IMR-90 (cell line): ENCODE data around the gene AUTS2. TPM values are rescaled to one million over a fixed set of nuclear protein-coding genes. Genes with fewer than 3 reads are reported as not detected.

Source experiments
- ATAC-seq: fragments of 200-7000 bp; cut with Tn5 transposase; 2 replicates; pipeline ENCODE4 v1.9.1; 2020; ENCODE audit warnings: low read depth, mild to moderate bottlenecking, moderate library complexity
- BruUV-seq: library from RNA; stranded (reverse); fragments of 400-500 nt; replicated peaks from 2 replicates; lab custom pipeline; 2021; lab: Mats Ljungman, UMichigan
- CTCF ChIA-PET: fragments of 300-600 bp; formaldehyde crosslinking; extraction: SDS; loops from one replicate; lab custom pipeline; 2021; ENCODE audit warnings: antibody characterized with exemption; lab: Yijun Ruan, JAX
- POLR2A ChIA-PET: fragments of 300-600 bp; sonication (Branson Sonifier 250); formaldehyde crosslinking; loops from one replicate; lab custom pipeline; 2022; ENCODE audit warnings: antibody characterized with exemption; ENCODE audit not compliant: unreplicated experiment; lab: Charles Lee
- DNase-seq: peaks from one replicate; pipeline ENCODE4 v3.0.0; 2013
- H2AFZ ChIP-seq: replicated peaks from 2 replicates; pipeline ENCODE3; 2013; ENCODE audit warnings: low read length, mild to moderate bottlenecking; ENCODE audit not compliant: poor library complexity
- H2AK5ac ChIP-seq: 2 replicates; pipeline ENCODE4 v1.6.1; 2013; ENCODE audit warnings: low read depth, low read length, inconsistent platforms
- H2AK9ac ChIP-seq: replicated peaks from 2 replicates; pipeline ENCODE3; 2013; ENCODE audit warnings: mild to moderate bottlenecking, low read depth, low read length, moderate library complexity; ENCODE audit not compliant: poor library complexity
- H2BK120ac ChIP-seq: 2 replicates; pipeline ENCODE4 v1.6.1; 2013; ENCODE audit warnings: low read depth, low read length, inconsistent platforms
- H2BK15ac ChIP-seq: 3 replicates; pipeline ENCODE4 v1.6.1; 2013; ENCODE audit warnings: low read depth, low read length, inconsistent platforms
- H2BK20ac ChIP-seq: 2 replicates; pipeline ENCODE4 v1.6.1; 2013; ENCODE audit warnings: low read depth, mild to moderate bottlenecking, inconsistent platforms, low read length, moderate library complexity
- H2BK5ac ChIP-seq: 2 replicates; pipeline ENCODE4 v1.6.1; 2013; ENCODE audit warnings: mild to moderate bottlenecking, low read depth, low read length, inconsistent platforms; ENCODE audit not compliant: poor library complexity, severe bottlenecking
- H3K14ac ChIP-seq: replicated peaks from 2 replicates; pipeline ENCODE4 v1.6.1; 2013; ENCODE audit warnings: low read depth, low read length, inconsistent platforms
- H3K18ac ChIP-seq: 2 replicates; pipeline ENCODE4 v1.6.1; 2013; ENCODE audit warnings: low read depth, low read length, control low read depth
- H3K23ac ChIP-seq: 2 replicates; pipeline ENCODE4 v1.6.1; 2013; ENCODE audit warnings: low read depth, low read length, inconsistent platforms
- H3K27ac ChIP-seq: 2 replicates; pipeline ENCODE4 v1.5.1; 2013; ENCODE audit warnings: mild to moderate bottlenecking, control low read depth, low read length; ENCODE audit not compliant: insufficient read depth
- H3K27me3 ChIP-seq: 2 replicates; pipeline ENCODE4 v1.6.1; 2013; ENCODE audit warnings: low read length; ENCODE audit not compliant: control insufficient read depth, insufficient read depth
- H3K36me3 ChIP-seq: 2 replicates; pipeline ENCODE4 v1.6.1; 2013; ENCODE audit warnings: low read length, mixed read lengths; ENCODE audit not compliant: control insufficient read depth, insufficient read depth
- H3K4ac ChIP-seq: 2 replicates; pipeline ENCODE4 v1.6.1; 2013; ENCODE audit warnings: low read depth, low read length, inconsistent platforms
- H3K4me1 ChIP-seq: 2 replicates; pipeline ENCODE4 v1.6.1; 2013; ENCODE audit warnings: low read length, mixed read lengths; ENCODE audit not compliant: control insufficient read depth, insufficient read depth
- H3K4me2 ChIP-seq: 2 replicates; pipeline ENCODE4 v1.6.1; 2013; ENCODE audit warnings: low read depth, mild to moderate bottlenecking, control low read depth, low read length, moderate library complexity
- H3K4me3 ChIP-seq: 2 replicates; pipeline ENCODE4 v1.5.1; 2013; ENCODE audit warnings: low read depth, mild to moderate bottlenecking, control low read depth, low read length, moderate library complexity; ENCODE audit not compliant: insufficient read depth
- H3K56ac ChIP-seq: 2 replicates; pipeline ENCODE4 v1.6.1; 2013; ENCODE audit warnings: low read length, inconsistent platforms; ENCODE audit not compliant: insufficient read depth; ENCODE audit errors: extremely low read depth
- H3K79me1 ChIP-seq, 2 experiments: 2 replicates each; pipeline ENCODE4 v1.6.1; 2013; ENCODE audit warnings: low read length in 2 of 2, inconsistent platforms in 1 of 2, low read depth in 1 of 2
- H3K9ac ChIP-seq: 2 replicates; pipeline ENCODE4 v1.6.1; 2013; ENCODE audit warnings: low read depth, low read length, control low read depth
- H3K9me1 ChIP-seq: 2 replicates; pipeline ENCODE4 v1.6.1; 2013; ENCODE audit warnings: low read length, inconsistent platforms; ENCODE audit not compliant: insufficient read depth
- H3K9me3 ChIP-seq: 2 replicates; pipeline ENCODE4 v1.6.1; 2013; ENCODE audit warnings: low read length; ENCODE audit not compliant: control insufficient read depth, insufficient read depth
- H4K20me1 ChIP-seq: 2 replicates; pipeline ENCODE4 v1.6.1; 2013; ENCODE audit warnings: low read length, inconsistent platforms; ENCODE audit not compliant: insufficient read depth
- H4K5ac ChIP-seq: 2 replicates; pipeline ENCODE4 v1.6.1; 2013; ENCODE audit warnings: mild to moderate bottlenecking, low read depth, low read length, control low read depth
- H4K8ac ChIP-seq, 2 experiments: 2 replicates each; pipeline ENCODE4 v1.6.1; 2013; ENCODE audit warnings: low read depth in 2 of 2, low read length in 2 of 2, control low read depth in 1 of 2, inconsistent platforms in 1 of 2
- H4K91ac ChIP-seq: 2 replicates; pipeline ENCODE4 v1.6.1; 2013; ENCODE audit warnings: low read depth, low read length, inconsistent platforms; ENCODE audit not compliant: insufficient read depth
- BHLHE40 ChIP-seq: fragments of 150-350 bp; IDR thresholded peaks from 2 replicates; pipeline ENCODE4 v1.6.1; 2016; ENCODE audit warnings: mild to moderate bottlenecking, low read depth, low read length
- CEBPB ChIP-seq: IDR thresholded peaks from 2 replicates; pipeline ENCODE4 v1.6.1; 2012; ENCODE audit warnings: low read depth, low read length, improper control_type of control experiment
- CHD1 ChIP-seq: IDR thresholded peaks from 2 replicates; pipeline ENCODE4 v1.6.1; 2012; ENCODE audit warnings: low read depth, low read length, improper control_type of control experiment
- CTCF ChIP-seq: conservative IDR thresholded peaks from 2 replicates; pipeline ENCODE4 v1.5.1; 2012; ENCODE audit warnings: mild to moderate bottlenecking, low read depth, low read length, improper control_type of control experiment
- ELK1 ChIP-seq: fragments of 150-350 bp; IDR thresholded peaks from 2 replicates; pipeline ENCODE4 v1.6.1; 2016; ENCODE audit warnings: low read depth, mild to moderate bottlenecking, low read length, moderate library complexity, borderline replicate concordance
- FOS ChIP-seq: fragments of 150-350 bp; IDR thresholded peaks from 2 replicates; pipeline ENCODE4 v1.6.1; 2016; ENCODE audit warnings: low read depth, low read length
- MAFK ChIP-seq: IDR thresholded peaks from 2 replicates; pipeline ENCODE4 v1.6.1; 2012; ENCODE audit warnings: low read depth, low read length, improper control_type of control experiment
- MAZ ChIP-seq: IDR thresholded peaks from 2 replicates; pipeline ENCODE4 v1.6.1; 2012; ENCODE audit warnings: low read depth, mild to moderate bottlenecking, low read length, improper control_type of control experiment, moderate library complexity, borderline replicate concordance
- MXI1 ChIP-seq: IDR thresholded peaks from 2 replicates; pipeline ENCODE4 v1.6.1; 2012; ENCODE audit warnings: low read depth, mild to moderate bottlenecking, low read length, moderate library complexity, borderline replicate concordance
- NFE2L2 ChIP-seq: fragments of 150-350 bp; IDR thresholded peaks from 2 replicates; pipeline ENCODE4 v1.6.1; 2016; ENCODE audit warnings: low read depth, mild to moderate bottlenecking, low read length
- POLR2A ChIP-seq: IDR thresholded peaks from 2 replicates; pipeline ENCODE4 v1.6.1; 2012; ENCODE audit warnings: mild to moderate bottlenecking, low read depth, low read length
- RAD21 ChIP-seq: IDR thresholded peaks from 2 replicates; pipeline ENCODE4 v1.6.1; 2012; ENCODE audit warnings: low read length, improper control_type of control experiment
- RCOR1 ChIP-seq: IDR thresholded peaks from 2 replicates; pipeline ENCODE4 v1.6.1; 2012; ENCODE audit warnings: mild to moderate bottlenecking, low read length, improper control_type of control experiment; ENCODE audit not compliant: insufficient replicate concordance
- RFX5 ChIP-seq: IDR thresholded peaks from 2 replicates; pipeline ENCODE4 v1.8.0; 2012; ENCODE audit warnings: low read depth, mild to moderate bottlenecking, low read length, moderate library complexity
- SMC3 ChIP-seq: fragments of 150-350 bp; IDR thresholded peaks from 2 replicates; pipeline ENCODE4 v1.6.1; 2016; ENCODE audit warnings: low read depth, mild to moderate bottlenecking, antibody characterized with exemption, low read length, moderate library complexity
- USF2 ChIP-seq: fragments of 150-350 bp; IDR thresholded peaks from 2 replicates; pipeline ENCODE4 v1.6.1; 2017; ENCODE audit warnings: mild to moderate bottlenecking, antibody characterized with exemption, low read length, low read depth
- WGBS, 2 experiments: methylation state at CpG; one replicate each; pipeline versions ENCODE4 v1.1.5 to v1.1.7; 2013; ENCODE audit warnings: missing lambda C conversion rate in 2 of 2; ENCODE audit not compliant: insufficient read length in 1 of 2; ENCODE audit errors: extremely low coverage in 2 of 2; 5-methylcytosine and 5-hydroxymethylcytosine counted together
- dilution Hi-C: fragments of 300-500 bp; cut with HindIII; formaldehyde crosslinking; loops from one replicate; pipeline ENCODE4 v1.14.3; 2018; ENCODE audit warnings: low sequenced_read_pairs; ENCODE audit not compliant: unreplicated experiment
- in situ Hi-C: fragments of 300-500 bp; cut with MboI; formaldehyde crosslinking; loops from 3 replicates; pipeline ENCODE4 v1.14.3; 2019; ENCODE audit warnings: low sequenced_read_pairs, inconsistent platforms, mixed read lengths
- intact Hi-C: fragments of 100-400 bp; cut with micrococcal nuclease; formaldehyde crosslinking; loops from 2 replicates; pipeline ENCODE4 v1.10.0; 2022
- polyA plus RNA-seq, 3 experiments: library from polyadenylated mRNA; depleted of rRNA; stranded (reverse); fragments of >200 nt; gene quantifications; 2 replicates each; pipeline ENCODE4 v1.2.3, GENCODE V29; 2012; ENCODE audit warnings: low replicate concordance in 1 of 3
- total RNA-seq: library from RNA; depleted of rRNA; stranded (reverse); fragments of >200 nt; gene quantifications from 2 replicates; pipeline ENCODE4 v1.2.3, GENCODE V29; 2012

The AUTS2 gene
- total and polyA plus RNA-seq, 2 of the 4 experiments (the other 2 are of a cell fraction): 0.90 to 3.0 TPM

GRCh38 chr7:70624500-70625103 lies 1026.3 kb downstream of the AUTS2 start:
- no CpG with 5 or more reads among the region's 5 CpGs for WGBS, 2 experiments

More at GRCh38 chr7:70624500-70625103, 1026.3 kb downstream of the AUTS2 start:
- Histone ChIP-seq H3K56ac (no peak overlapping the region), H3K79me1 (no peaks in the 10 kb centered on the region), H2AK5ac (no peak overlapping the region), H3K4me3 (no peak overlapping the region), H2AK9ac (no peak overlapping the region), H3K27ac (no peak overlapping the region), H4K5ac (no peak overlapping the region), H3K27me3 (peaks cover 7% of the 10 kb centered on the region), H3K14ac (no peak overlapping the region), H3K9ac (no peak overlapping the region), H3K9me3 (no peaks in the 10 kb centered on the region), H2BK20ac (no peak overlapping the region), H2BK5ac (no peak overlapping the region), H2BK120ac (no peak overlapping the region), H3K4me1 (no peaks in the 10 kb centered on the region), H4K91ac (no peak overlapping the region), H4K20me1 (no peaks in the 10 kb centered on the region), H3K36me3 (no peaks in the 10 kb centered on the region), H3K9me1 (no peaks in the 10 kb centered on the region), H3K23ac (no peak overlapping the region), H3K18ac (no peak overlapping the region), H2BK15ac (no peak overlapping the region), H2AFZ (no peak overlapping the region), H4K8ac (no peak overlapping the region), H3K4me2 (no peak overlapping the region), H3K4ac (no peak overlapping the region)
- DNase-seq: no peak
- BruUV-seq: no TSS peak
- dilution Hi-C loops (no loop called here), in situ Hi-C loops (no loop called here), intact Hi-C loops (no loop called here)
- ChIA-PET POLR2A (no interaction called here), CTCF (no interaction called here)
- ATAC-seq: no peak
- TF ChIP-seq RFX5 (no peak), MAZ (no peak), MAFK (no peak), SMC3 (no peak), FOS (no peak), CHD1 (no peak), CTCF (no peak), BHLHE40 (no peak), ELK1 (no peak), NFE2L2 (no peak), USF2 (no peak), MXI1 (no peak), CEBPB (no peak), POLR2A (no peak), RAD21 (no peak), RCOR1 (no peak)
